Epithelial cell of alveolus of lung (primary cell): ENCODE data around the gene OOEP. TPM values are rescaled to one million over a fixed set of nuclear protein-coding genes. Genes with fewer than 3 reads are reported as not detected.

Source experiments
- total RNA-seq: library from RNA; depleted of rRNA; stranded (reverse); fragments of >200 nt; gene quantifications from 2 replicates; pipeline ENCODE4 v1.2.1, GENCODE V29; 2015

OOEP gene
- total RNA-seq = 0.78 TPM in 1 of 2 replicates, not detected in the other

GRCh38 chr6:73369563-73369962, at the start of gene OOEP:
OOEP (minus strand) TSS chr6:73369897; CDS start chr6:73369792, 105 bp downstream.

GRCh38 chr6:73394577-73395354, 25.1 kb upstream of the OOEP start, which contains the start of gene DDX43:
DDX43 (plus strand) TSS chr6:73394828; CDS start chr6:73394906, 78 bp downstream.

GRCh38 chr6:73362358-73362757, 7.3 kb downstream of the OOEP start, which contains the start of gene KHDC3L:
KHDC3L (plus strand) TSS chr6:73362658; CDS start chr6:73362730, 72 bp downstream.

GRCh38 chr6:73353636-73354593, 15.8 kb downstream of the OOEP start, which contains the start of gene DPPA5:
DPPA5 (minus strand) TSS chr6:73354276; CDS start chr6:73354225, 51 bp downstream.

Other genes starting within 250 kb of the OOEP start
- not detected in 2 replicates for gene KHDC1L, start 144.4 kb downstream of the OOEP start, total RNA-seq
- gene KHDC1, start 106.7 kb downstream of the OOEP start, total RNA-seq = 3.5 and 4.2 TPM in 2 replicates
- not detected in 2 replicates for gene DPPA5, start 15.6 kb downstream of the OOEP start, total RNA-seq
- not detected in 2 replicates for gene KHDC3L, start 7.2 kb downstream of the OOEP start, total RNA-seq
- 0.08 and 1.0 TPM in 2 replicates for gene DDX43, start 24.9 kb upstream of the OOEP start, total RNA-seq
- 7.1 and 8.7 TPM in 2 replicates for gene CGAS, start 82.4 kb upstream of the OOEP start, total RNA-seq
- gene MTO1, start 91.8 kb upstream of the OOEP start, total RNA-seq = 18.2 and 20.9 TPM in 2 replicates
- 14,163 and 20,877 TPM in 2 replicates for gene EEF1A1, start 151.1 kb upstream of the OOEP start, total RNA-seq